ENCODE data around the gene SCYGR2. TPM values are rescaled to one million over a fixed set of nuclear protein-coding genes. Genes with fewer than 3 reads are reported as not detected.

SCYGR2 gene
- total RNA-seq, 1 experiment from 2014 or later, result not detected

DNA sequence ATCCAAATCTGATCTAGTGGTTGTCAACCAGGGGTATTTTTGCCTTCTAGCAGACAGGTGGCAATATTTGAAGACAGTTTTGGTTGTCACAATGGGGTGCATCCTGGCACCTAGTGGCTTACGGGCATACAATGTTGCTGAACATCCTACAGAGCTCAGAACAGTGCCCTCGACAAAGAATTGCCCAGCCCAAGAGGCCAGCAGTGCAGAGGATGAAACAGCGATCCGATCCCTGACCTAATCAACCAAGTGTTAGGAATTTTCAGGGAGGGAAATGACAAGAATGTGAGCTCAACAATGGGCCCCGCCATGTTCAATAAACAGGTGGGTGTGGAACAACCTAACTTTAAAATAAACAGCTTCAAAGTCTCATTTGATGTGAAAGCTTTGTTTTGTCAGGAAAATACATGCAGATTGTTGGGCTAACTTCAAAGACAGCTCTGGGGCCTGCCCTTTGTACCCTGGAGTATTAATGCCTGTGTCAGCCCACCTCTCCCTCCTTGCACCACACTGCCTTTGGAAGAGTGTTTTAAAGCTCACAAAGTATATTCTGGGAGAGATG lies 45.4 kb downstream of the SCYGR2 start:
- no peaks in the 10 kb centered on the region for H3K36me3 ChIP-seq (ENCODE audit: insufficient read depth, low read length, poor library complexity, severe bottlenecking)
- TF ChIP-seq, protein P1, sequence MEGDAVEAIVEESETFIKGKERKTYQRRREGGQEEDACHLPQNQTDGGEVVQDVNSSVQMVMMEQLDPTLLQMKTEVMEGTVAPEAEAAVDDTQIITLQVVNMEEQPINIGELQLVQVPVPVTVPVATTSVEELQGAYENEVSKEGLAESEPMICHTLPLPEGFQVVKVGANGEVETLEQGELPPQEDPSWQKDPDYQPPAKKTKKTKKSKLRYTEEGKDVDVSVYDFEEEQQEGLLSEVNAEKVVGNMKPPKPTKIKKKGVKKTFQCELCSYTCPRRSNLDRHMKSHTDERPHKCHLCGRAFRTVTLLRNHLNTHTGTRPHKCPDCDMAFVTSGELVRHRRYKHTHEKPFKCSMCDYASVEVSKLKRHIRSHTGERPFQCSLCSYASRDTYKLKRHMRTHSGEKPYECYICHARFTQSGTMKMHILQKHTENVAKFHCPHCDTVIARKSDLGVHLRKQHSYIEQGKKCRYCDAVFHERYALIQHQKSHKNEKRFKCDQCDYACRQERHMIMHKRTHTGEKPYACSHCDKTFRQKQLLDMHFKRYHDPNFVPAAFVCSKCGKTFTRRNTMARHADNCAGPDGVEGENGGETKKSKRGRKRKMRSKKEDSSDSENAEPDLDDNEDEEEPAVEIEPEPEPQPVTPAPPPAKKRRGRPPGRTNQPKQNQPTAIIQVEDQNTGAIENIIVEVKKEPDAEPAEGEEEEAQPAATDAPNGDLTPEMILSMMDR (conservative IDR thresholded peaks at IDR 0.05; ENCODE audit: low read depth, low read length), result no peak
- no peak for TF ChIP-seq EZH2 (IDR thresholded peaks at IDR 0.05; ENCODE audit: borderline replicate concordance, low read depth, low read length, poor library complexity, severe bottlenecking)
- H3K4me3 ChIP-seq (ENCODE audit: low read depth, low read length, poor library complexity, severe bottlenecking), result no peak overlapping the region
- DNase-seq (ENCODE audit: low spot score), result no peak
- CTCF ChIA-PET, result no interaction called here
- H3K27me3 ChIP-seq (replicated peaks; ENCODE audit: insufficient read depth, low read depth, low read length, poor library complexity), result no peaks in the 10 kb centered on the region
- no peak overlapping the region for H3K27ac ChIP-seq (ENCODE audit: low read depth, low read length, poor library complexity, severe bottlenecking)
- H3K4me1 ChIP-seq (ENCODE audit: insufficient read depth, low read length, poor library complexity, severe bottlenecking), result no peaks in the 10 kb centered on the region
- POLR2A ChIA-PET (ENCODE audit: low non-redundant PET), result no interaction called here
- BruUV-seq (replicated peaks), result no TSS peak
- intact Hi-C loops (cut with micrococcal nuclease; ENCODE audit: unreplicated experiment), result no loop called here
- H3K9me3 ChIP-seq (ENCODE audit: low read depth, low read length, poor library complexity, severe bottlenecking), result no peaks in the 10 kb centered on the region

Other genes starting within 250 kb of the SCYGR2 start
- not detected in 2 replicates for gene TM4SF20, start 219.6 kb upstream of the SCYGR2 start, total RNA-seq (2021)
- not detected in 2 replicates for gene SCYGR1, start 210.9 kb upstream of the SCYGR2 start, total RNA-seq (2021)
- gene AGFG1, start 126.7 kb upstream of the SCYGR2 start, total RNA-seq (2021), result 118 and 122 TPM in 2 replicates
- not detected in 2 replicates for gene SCYGR3, start 15.9 kb downstream of the SCYGR2 start, total RNA-seq (2021)
- gene SCYGR4, start 18.6 kb downstream of the SCYGR2 start, total RNA-seq (2021), result not detected in 2 replicates
- gene SCYGR5, start 67.9 kb downstream of the SCYGR2 start, total RNA-seq (2021), result not detected in 2 replicates
- 4.2 and 4.4 TPM in 2 replicates for gene SLC19A3, start 119.1 kb downstream of the SCYGR2 start, total RNA-seq (2021)
- gene SCYGR6, start 125.9 kb downstream of the SCYGR2 start, total RNA-seq (2021), result not detected in 2 replicates
- not detected in 2 replicates for gene SCYGR7, start 129.4 kb downstream of the SCYGR2 start, total RNA-seq (2021)
- not detected in 2 replicates for gene SCYGR8, start 147.0 kb downstream of the SCYGR2 start, total RNA-seq (2021)
- not detected in 2 replicates for gene CCL20, start 214.9 kb downstream of the SCYGR2 start, total RNA-seq (2021)

Data from A673 (cell line).